GM12864 (cell line): ENCODE results near the gene AKAP3.

Experiments used
- DNase-seq: peaks from one replicate; pipeline ENCODE4 v3.0.0-alpha.2; 2011; ENCODE audit warnings: low read depth
- H3K4me3 ChIP-seq: 2 replicates; pipeline ENCODE4 v1.5.1; 2011; ENCODE audit warnings: mild to moderate bottlenecking, low read depth, low read length, control low read depth
- TF ChIP-seq, protein P1 (sequence below): IDR thresholded peaks from 2 replicates; pipeline ENCODE4 v1.5.1; 2011; ENCODE audit warnings: low read depth, mild to moderate bottlenecking, moderate library complexity, low read length, control low read depth, inconsistent platforms; ENCODE audit errors: missing control alignments

Gene AKAP3

DNA sequence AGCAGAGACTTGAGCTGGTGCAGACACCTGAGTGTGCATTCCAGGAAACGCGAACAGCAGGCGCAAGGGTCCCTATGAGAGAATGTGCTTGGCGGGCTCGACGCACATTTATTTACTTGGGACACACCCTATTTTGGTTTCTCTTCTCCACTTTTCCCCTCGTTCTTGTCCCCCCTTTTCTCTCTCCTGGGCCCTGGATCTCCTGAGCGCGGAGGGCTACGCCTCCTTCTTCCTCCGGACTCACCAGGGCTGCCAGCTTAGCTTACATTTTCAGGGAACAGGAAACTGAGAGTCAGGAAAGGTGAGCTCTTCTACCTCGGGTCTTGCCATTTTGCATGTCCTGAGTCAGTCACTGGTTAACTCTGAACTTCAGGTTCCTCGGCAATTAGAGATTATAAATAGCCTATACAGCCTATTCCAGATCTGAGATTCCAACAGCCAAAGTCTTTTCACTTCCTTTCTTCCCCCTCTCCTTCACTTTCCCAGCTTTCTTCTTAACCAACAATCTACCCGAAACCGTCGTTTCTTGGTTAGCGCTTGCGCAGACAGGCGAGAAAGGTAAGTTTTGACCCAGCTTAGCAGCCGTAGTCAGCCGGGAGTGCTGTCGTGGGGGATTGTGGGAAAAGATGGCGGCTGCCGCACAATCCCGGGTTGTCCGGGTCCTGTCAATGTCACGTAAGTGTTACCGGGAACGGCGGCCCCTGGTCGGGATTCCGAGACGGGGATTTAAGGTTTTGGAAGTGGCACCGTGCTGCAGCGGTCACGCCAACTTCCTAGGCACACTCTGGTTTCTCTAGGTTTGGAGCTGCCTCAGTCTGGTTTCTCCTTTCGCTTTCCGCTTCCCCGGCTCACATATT lies at the start of gene AKAP3, which contains the start of gene NDUFA9:
Gene AKAP3, minus strand, starts transcription at position 551 of the 857 bp plus-strand sequence. CDS start 10,855 bp downstream, outside the sequence.
Gene NDUFA9, plus strand, starts transcription at position 614 of the 857 bp plus-strand sequence. Its CDS starts 13 bp downstream, at position 627.
- peak within 1 kb of the TSS; percentile 98 for H3K4me3 ChIP-seq
- peak; percentile 68 for DNase-seq
- TF ChIP-seq, protein P1, sequence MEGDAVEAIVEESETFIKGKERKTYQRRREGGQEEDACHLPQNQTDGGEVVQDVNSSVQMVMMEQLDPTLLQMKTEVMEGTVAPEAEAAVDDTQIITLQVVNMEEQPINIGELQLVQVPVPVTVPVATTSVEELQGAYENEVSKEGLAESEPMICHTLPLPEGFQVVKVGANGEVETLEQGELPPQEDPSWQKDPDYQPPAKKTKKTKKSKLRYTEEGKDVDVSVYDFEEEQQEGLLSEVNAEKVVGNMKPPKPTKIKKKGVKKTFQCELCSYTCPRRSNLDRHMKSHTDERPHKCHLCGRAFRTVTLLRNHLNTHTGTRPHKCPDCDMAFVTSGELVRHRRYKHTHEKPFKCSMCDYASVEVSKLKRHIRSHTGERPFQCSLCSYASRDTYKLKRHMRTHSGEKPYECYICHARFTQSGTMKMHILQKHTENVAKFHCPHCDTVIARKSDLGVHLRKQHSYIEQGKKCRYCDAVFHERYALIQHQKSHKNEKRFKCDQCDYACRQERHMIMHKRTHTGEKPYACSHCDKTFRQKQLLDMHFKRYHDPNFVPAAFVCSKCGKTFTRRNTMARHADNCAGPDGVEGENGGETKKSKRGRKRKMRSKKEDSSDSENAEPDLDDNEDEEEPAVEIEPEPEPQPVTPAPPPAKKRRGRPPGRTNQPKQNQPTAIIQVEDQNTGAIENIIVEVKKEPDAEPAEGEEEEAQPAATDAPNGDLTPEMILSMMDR: no peak

DNA sequence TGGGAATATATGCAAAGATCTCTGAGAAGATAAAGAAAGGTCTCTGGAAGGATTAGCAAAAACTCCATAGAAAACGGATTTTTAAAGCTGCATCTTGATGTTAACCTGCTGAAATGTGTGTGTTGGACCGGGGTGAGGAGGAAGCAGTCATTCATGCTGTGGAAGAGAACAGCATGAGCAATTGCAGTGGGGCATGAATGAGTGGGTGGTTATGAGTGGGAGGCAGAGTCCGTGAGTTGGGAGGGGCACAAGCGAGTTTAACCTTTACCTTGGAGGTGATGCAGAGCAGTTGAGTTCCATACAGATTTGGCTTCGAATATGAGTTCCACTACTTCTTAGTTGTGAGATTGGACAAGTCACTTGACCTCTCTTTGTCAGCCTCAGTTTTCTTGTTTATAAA lies 41.9 kb upstream of the AKAP3 start:
- DNase-seq: no peak
- H3K4me3 ChIP-seq: no peak overlapping the region
- TF ChIP-seq, protein P1: no peak

DNA sequence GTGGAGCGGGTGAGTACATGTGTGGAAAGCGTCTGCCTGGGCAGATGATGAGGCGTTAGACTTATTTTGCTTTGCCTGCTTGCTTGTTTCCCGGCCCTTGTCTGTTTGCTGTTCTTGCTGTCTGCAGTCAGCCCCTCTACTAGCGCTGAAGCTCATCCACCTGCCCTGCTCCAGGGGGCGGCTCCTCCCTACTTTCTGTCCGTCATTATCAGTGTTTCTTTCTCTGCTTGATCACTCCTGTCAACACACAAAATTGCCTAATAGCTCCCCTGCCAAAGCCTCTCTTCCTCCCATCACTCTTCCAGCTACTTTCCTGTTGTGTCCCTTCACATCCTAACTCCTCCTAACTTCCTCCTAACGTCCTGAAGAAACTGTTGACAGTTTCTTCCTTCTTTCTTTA lies 36.5 kb upstream of the AKAP3 start:
- TF ChIP-seq, protein P1: no peak
- H3K4me3 ChIP-seq: no peak overlapping the region
- no peak for DNase-seq

DNA sequence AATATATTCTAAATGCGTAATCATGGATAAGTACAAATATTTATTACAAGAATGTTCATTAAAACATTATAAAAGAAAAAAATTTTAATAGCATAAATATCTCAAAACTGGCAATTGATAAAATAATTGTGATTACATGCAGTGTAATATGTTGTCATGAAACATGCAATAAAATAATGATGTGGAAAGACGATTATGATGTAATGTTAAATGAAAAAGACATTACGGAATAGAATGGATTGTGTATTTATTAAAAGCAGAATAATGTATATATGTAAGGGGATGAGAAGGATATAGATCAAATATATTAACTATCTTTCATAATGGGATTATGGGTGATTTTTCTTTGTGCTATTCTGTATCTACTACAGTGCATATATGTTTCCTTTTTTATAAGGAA lies 32.9 kb upstream of the AKAP3 start:
- TF ChIP-seq, protein P1: no peak
- no peak overlapping the region for H3K4me3 ChIP-seq
- no peak for DNase-seq

DNA sequence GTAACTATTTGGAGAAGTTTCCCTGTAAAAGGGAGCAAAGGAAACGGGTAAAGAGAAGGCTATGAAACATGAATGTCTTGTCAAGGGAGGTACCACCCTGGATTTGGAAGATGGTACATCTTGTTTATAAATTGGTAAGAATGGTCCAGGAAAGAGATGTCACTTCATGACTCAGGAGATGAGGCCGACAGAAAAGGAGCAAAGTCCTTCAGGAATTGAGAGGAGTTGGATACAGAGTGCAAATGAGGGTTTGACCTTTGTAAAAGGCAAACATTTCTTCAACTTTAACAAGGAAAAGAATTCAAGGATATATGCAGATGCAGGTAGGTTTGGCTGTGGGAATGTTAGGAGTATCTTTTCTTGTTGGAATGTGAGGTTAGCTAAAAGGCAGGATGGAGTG lies 30.9 kb upstream of the AKAP3 start:
- DNase-seq: no peak
- TF ChIP-seq, protein P1: no peak
- H3K4me3 ChIP-seq: no peak overlapping the region

DNA sequence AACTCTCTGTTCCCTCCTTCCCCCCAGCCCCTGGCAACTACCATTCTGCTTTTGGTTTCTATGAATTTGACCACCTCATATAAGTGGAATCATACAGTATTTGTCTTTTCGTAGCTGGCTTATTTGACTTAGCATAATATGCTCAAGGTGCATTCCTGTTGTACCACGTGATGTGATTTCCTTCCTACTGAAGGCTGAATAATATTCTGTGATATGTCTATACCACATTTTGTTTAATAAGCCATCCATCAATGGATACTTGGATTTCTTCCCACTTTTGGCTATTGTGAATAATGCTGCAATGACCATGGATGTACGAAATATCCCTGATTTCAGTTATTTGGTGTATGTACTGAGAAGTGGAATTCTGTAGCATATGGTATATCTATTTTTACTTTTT lies 16.4 kb upstream of the AKAP3 start:
- no peak for DNase-seq
- no peak overlapping the region for H3K4me3 ChIP-seq
- TF ChIP-seq, protein P1: no peak
